BJ (cell line): ENCODE data around the gene LTA4H. TPM values are rescaled to one million over a fixed set of nuclear protein-coding genes. Genes with fewer than 3 reads are reported as not detected.

Source experiments
- CTCF ChIA-PET: fragments of 350-600 bp; formaldehyde crosslinking; extraction: SDS; loops from one replicate; lab custom pipeline; 2021; ENCODE audit warnings: antibody characterized with exemption, inconsistent platforms; lab: Yijun Ruan, JAX
- POLR2A ChIA-PET: fragments of 300-600 bp; sonication (Branson Sonifier 250); formaldehyde crosslinking; extraction: SDS; loops from one replicate; lab custom pipeline; 2021; ENCODE audit warnings: antibody characterized with exemption; lab: Charles Lee
- DNase-seq: peaks from one replicate; pipeline ENCODE4 v3.0.0-alpha.2; 2011; ENCODE audit warnings: low read depth
- H3K27me3 ChIP-seq: 2 replicates; pipeline ENCODE4 v1.6.0; 2011; ENCODE audit warnings: low read length; ENCODE audit not compliant: control insufficient read depth, insufficient read depth
- H3K36me3 ChIP-seq: 2 replicates; pipeline ENCODE4 v1.5.1; 2011; ENCODE audit warnings: low read length; ENCODE audit not compliant: control insufficient read depth, insufficient read depth
- H3K4me3 ChIP-seq: 2 replicates; pipeline ENCODE4 v1.5.1; 2011; ENCODE audit warnings: low read depth, mild to moderate bottlenecking, control low read depth, low read length
- CTCF ChIP-seq: IDR thresholded peaks from 2 replicates; pipeline ENCODE4 v1.5.1; 2011; ENCODE audit warnings: low read depth, mild to moderate bottlenecking, control low read depth, inconsistent platforms, low read length, moderate library complexity; ENCODE audit not compliant: insufficient read depth
- polyA plus RNA-seq: library from polyadenylated mRNA; depleted of rRNA; stranded (reverse); fragments of >200 nt; gene quantifications from 2 replicates; pipeline ENCODE4 v1.2.3, GENCODE V29; 2011

Gene LTA4H
- polyA plus RNA-seq, 1 experiment = 35.1 TPM

GRCh38 chr12:96007729-96008128 is 27.7 kb downstream of the LTA4H start:
- CTCF ChIA-PET = interaction anchor here (1.0 kb wide), 1 partner anchor 24 kb away, joined by 4 read pairs; no protein-coding TSS in a partner anchor
- TF ChIP-seq CTCF = no peak

GRCh38 chr12:96006727-96007126 is 28.7 kb downstream of the LTA4H start:
- ChIA-PET CTCF (interaction anchor here (0.7 to 1.0 kb wide), 3 partner anchors 15 to 208 kb away, joined by 3 to 4 read pairs (median 3); no protein-coding TSS in a partner anchor), POLR2A (no interaction called here)
- H3K27me3 ChIP-seq = no peaks in the 10 kb centered on the region
- H3K4me3 ChIP-seq = no peak overlapping the region
- no peak for TF ChIP-seq CTCF
- no peak for DNase-seq
- peaks cover 4% of the 10 kb centered on the region; the same call in 1 of the 2 replicates for H3K36me3 ChIP-seq

More at GRCh38 chr12:96007729-96008128, 27.7 kb downstream of the LTA4H start:
- POLR2A ChIA-PET = interaction anchor here (0.6 kb wide), 1 partner anchor 111 kb away, joined by 6 read pairs; no protein-coding TSS in a partner anchor
- Histone ChIP-seq H3K4me3 (no peak overlapping the region), H3K36me3 (peaks cover 4% of the 10 kb centered on the region), H3K27me3 (no peaks in the 10 kb centered on the region)
- no peak for DNase-seq

- no peak overlapping the region for H3K4me3 ChIP-seq
- TF ChIP-seq CTCF = no peak
- DNase-seq = no peak
- POLR2A ChIA-PET = no interaction called here
- H3K27me3 ChIP-seq = no peaks in the 10 kb centered on the region
- peaks cover 2% of the 10 kb centered on the region; the same call in 1 of the 2 replicates for H3K36me3 ChIP-seq
- CTCF ChIA-PET = interaction anchor here (3.5 to 3.6 kb wide), 2 partner anchors 12 to 83 kb away, joined by 30 to 41 read pairs; no protein-coding TSS in a partner anchor
Measured at GRCh38 chr12:96000858-96001257, 34.5 kb downstream of the LTA4H start.

DNA sequence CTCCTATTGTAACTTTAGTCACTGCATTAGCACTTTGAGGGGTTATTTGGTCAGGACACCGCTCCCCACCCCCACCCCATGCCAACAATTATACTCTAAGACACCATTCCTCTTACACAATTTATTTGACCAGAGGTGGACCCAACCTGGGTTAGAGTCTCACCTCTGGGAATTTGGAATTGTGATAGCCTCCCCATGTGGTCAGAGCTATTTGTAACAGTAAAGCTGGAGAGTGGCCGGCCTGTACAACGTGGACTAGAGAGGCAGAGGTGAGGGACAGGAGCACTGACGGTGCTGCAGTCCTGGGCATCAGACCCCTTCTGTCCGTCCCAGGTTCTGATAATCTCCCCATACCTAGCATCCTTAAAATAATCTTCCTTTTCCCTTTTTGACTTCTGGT is 35.9 kb downstream of the LTA4H start:
- H3K36me3 ChIP-seq = peaks cover 1% of the 10 kb centered on the region; the same call in 1 of the 2 replicates
- H3K27me3 ChIP-seq = no peaks in the 10 kb centered on the region
- TF ChIP-seq CTCF = no peak
- no peak overlapping the region for H3K4me3 ChIP-seq
- DNase-seq = no peak
- ChIA-PET CTCF (interaction anchor here (0.6 to 3.6 kb wide), 12 partner anchors 10 to 517 kb away, joined by 3 to 41 read pairs (median 5); no protein-coding TSS in a partner anchor), POLR2A (no interaction called here)

DNA sequence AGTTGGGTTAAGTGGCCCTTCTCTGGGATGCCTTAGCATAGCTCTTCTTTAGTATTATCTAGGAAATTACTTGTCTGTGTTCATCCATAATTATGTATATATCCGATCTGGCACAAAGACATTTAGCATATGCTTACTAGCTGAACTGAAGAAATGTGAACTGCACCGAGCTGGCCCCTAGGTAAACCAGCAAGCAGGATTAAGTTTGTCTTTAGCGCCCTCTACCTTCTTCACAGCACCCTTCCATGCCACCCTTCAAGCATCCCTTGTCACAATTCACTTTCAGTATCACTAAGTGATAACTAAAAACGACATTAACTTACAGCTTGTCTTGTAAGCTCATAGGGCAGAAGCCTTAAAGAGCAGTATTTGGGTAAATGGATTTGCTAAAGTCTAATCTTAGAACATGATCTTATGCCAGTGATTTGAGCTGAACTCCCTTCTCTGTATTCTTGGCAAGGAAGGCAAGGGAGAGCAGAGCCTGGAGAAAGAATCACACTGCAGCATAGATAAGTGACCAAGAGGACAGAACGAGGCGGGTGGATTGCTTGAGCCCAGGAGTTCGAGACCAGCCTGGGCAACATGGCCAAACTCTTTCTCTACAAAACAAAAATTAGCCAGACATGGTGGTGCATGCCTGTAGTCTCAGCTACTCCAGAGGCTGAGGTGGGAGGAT is 36.6 kb downstream of the LTA4H start:
- DNase-seq = no peak
- peak; percentile 58 for TF ChIP-seq CTCF
- Histone ChIP-seq H3K36me3 (no peaks in the 10 kb centered on the region), H3K27me3 (no peaks in the 10 kb centered on the region), H3K4me3 (no peak overlapping the region)
- CTCF ChIA-PET = interaction anchor here (0.6 to 3.6 kb wide), 22 partner anchors 10 to 518 kb away, joined by 3 to 41 read pairs (median 4); partner anchors contain the start of gene CCDC38
- POLR2A ChIA-PET = no interaction called here
